Ecto neural progenitor cell (in vitro differentiated cells): ENCODE data around the gene MPST.

Experiments used
- DNase-seq: peaks from one replicate; pipeline ENCODE4 v3.0.0-alpha.2; 2018; ENCODE audit warnings: low spot score

Gene MPST

GRCh38 chr22:37045958-37046357 lies 26.4 kb downstream of the MPST start:
- no peak for DNase-seq

- no peak for DNase-seq
These were observed 27.0 kb downstream of the MPST start for GRCh38 chr22:37046589-37046988.

- no peak for DNase-seq
These were observed 27.5 kb downstream of the MPST start for GRCh38 chr22:37047006-37047405.

- no peak for DNase-seq
These were observed 28.6 kb downstream of the MPST start for GRCh38 chr22:37048133-37048532.

GRCh38 chr22:37049224-37049623 lies 29.7 kb downstream of the MPST start:
- no peak for DNase-seq

- DNase-seq, result no peak
These were observed 31.4 kb downstream of the MPST start for GRCh38 chr22:37050913-37051312.

GRCh38 chr22:37051391-37052385 lies 32.1 kb downstream of the MPST start, which contains the start of gene KCTD17:
Gene KCTD17, plus strand, starts transcription at chr22:37051742. Its CDS starts 19 bp downstream, at chr22:37051761.
- DNase-seq, result peak; percentile 80

- DNase-seq, result no peak
These were observed 33.1 kb downstream of the MPST start for GRCh38 chr22:37052386-37053309.

- DNase-seq, result no peak
These were observed 33.9 kb downstream of the MPST start for GRCh38 chr22:37053310-37054055.

GRCh38 chr22:37054056-37054395 lies 34.5 kb downstream of the MPST start:
- DNase-seq, result no peak

GRCh38 chr22:37054600-37055365 lies 35.2 kb downstream of the MPST start:
- DNase-seq, result no peak

GRCh38 chr22:37056246-37056645 lies 36.7 kb downstream of the MPST start:
- no peak for DNase-seq

- no peak for DNase-seq
These were observed 37.7 kb downstream of the MPST start for GRCh38 chr22:37057226-37057625.

- no peak for DNase-seq
These were observed 38.4 kb downstream of the MPST start for GRCh38 chr22:37057796-37058510.

- no peak for DNase-seq
These were observed 39.6 kb downstream of the MPST start for GRCh38 chr22:37058917-37059701.

- no peak for DNase-seq
These were observed 40.4 kb downstream of the MPST start for GRCh38 chr22:37059876-37060449.

GRCh38 chr22:37060801-37061610 lies 41.5 kb downstream of the MPST start:
- no peak for DNase-seq

- DNase-seq, result no peak
These were observed 42.3 kb downstream of the MPST start for GRCh38 chr22:37061611-37062375.
